ENCODE measurements around the gene SEMA5B.

GRCh38 chr3:122890720-122891220 lies 136.8 kb downstream of the SEMA5B start:
- TF ChIP-seq EZH2phosphoT487 (IDR thresholded peaks at IDR 0.05; ENCODE audit: borderline replicate concordance, low read depth, low read length) (no peak), CTCF (conservative IDR thresholded peaks at IDR 0.05; ENCODE audit: low read length) (no peak)
